ENCODE measurements around the gene DOCK9.

DNA sequence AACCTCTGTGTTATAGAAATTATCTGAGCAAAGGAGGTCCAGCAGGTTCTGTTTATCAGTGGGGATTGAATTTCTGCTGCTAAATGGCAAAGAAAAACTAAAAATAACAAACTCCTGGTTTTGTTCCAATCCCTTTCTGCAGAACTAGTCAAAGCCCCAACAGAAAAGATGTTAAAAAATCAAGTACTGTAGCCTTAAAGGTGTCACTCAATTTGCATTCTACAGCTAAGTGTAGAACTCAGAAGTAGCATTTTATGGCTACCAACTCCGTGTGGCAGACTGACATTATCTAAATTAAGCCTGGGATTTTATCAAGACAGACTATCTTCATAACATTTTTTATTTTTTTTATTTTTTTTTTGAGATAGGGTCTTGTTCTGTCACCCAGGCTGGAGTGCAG is 133.8 kb downstream of the DOCK9 start:
- TF ChIP-seq, protein P1, sequence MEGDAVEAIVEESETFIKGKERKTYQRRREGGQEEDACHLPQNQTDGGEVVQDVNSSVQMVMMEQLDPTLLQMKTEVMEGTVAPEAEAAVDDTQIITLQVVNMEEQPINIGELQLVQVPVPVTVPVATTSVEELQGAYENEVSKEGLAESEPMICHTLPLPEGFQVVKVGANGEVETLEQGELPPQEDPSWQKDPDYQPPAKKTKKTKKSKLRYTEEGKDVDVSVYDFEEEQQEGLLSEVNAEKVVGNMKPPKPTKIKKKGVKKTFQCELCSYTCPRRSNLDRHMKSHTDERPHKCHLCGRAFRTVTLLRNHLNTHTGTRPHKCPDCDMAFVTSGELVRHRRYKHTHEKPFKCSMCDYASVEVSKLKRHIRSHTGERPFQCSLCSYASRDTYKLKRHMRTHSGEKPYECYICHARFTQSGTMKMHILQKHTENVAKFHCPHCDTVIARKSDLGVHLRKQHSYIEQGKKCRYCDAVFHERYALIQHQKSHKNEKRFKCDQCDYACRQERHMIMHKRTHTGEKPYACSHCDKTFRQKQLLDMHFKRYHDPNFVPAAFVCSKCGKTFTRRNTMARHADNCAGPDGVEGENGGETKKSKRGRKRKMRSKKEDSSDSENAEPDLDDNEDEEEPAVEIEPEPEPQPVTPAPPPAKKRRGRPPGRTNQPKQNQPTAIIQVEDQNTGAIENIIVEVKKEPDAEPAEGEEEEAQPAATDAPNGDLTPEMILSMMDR (IDR thresholded peaks at IDR 0.05; ENCODE audit: extremely low read depth in 1 of 2, insufficient read depth in 1 of 2, low read depth in 1 of 2, low read length in 2 of 2), result no peak
- TF ChIP-seq POLR2AphosphoS5 (IDR thresholded peaks at IDR 0.05; ENCODE audit: insufficient read depth, low read depth, low read length), result no peak

All from endothelial cell of umbilical vein (primary cell).